NCI-H748 (cell line): ENCODE data around the gene RASL11A.
"Not testable (repeated sequence)": the region's sequence is repeated elsewhere in the genome, so short reads cannot be mapped to it uniquely, and the experiment has no call there.

Source experiments
- DNase-seq: peaks from one replicate; lab custom pipeline; 2025; ENCODE audit not compliant: unreplicated experiment; lab: John Stamatoyannopoulos, UW

RASL11A gene

DNA sequence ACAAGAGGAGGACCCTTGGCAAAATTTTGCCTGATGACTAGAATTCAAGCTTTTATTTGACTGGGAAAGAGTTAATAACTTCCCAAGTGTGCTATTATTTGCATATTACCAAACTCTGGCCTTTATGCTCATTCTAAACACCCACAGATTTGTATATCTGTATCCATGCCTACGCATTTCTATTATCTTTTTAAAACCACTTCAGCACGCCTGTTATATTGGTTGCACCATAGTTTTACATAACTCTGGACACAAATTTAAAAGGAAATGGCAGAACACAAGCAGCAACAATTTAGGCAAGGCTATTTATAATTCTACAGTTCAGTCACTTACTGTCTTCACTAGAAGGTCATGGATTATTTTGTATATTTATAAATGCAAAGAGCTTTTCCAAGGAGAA lies 3.7 kb upstream of the RASL11A start:
- no peak for DNase-seq

DNA sequence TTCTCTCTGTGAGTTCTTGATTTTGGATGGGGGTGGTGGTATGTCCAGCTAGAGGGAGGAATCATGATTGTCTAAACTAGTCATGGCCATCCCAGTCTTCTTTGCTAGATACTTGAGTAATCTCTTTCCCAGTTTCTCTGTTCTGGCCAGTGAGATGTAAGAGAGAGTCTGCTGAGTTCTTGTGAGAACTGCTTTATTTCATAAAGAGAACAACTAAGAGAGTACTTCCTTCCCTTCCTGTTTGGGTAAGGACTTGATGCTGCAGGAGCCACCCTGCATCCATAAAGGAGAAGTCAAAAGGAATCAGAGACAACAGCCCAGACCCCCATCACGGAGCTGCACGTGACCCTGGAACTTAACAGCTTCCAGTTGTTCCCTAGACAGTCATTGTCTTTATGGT lies 3.0 kb upstream of the RASL11A start:
- no peak for DNase-seq

- no peak for DNase-seq
Observed at GRCh38 chr13:27269114-27269665, 1.4 kb upstream of the RASL11A start.

- DNase-seq: no peak
Observed at GRCh38 chr13:27271570-27272096, 1.0 kb downstream of the RASL11A start.

DNA sequence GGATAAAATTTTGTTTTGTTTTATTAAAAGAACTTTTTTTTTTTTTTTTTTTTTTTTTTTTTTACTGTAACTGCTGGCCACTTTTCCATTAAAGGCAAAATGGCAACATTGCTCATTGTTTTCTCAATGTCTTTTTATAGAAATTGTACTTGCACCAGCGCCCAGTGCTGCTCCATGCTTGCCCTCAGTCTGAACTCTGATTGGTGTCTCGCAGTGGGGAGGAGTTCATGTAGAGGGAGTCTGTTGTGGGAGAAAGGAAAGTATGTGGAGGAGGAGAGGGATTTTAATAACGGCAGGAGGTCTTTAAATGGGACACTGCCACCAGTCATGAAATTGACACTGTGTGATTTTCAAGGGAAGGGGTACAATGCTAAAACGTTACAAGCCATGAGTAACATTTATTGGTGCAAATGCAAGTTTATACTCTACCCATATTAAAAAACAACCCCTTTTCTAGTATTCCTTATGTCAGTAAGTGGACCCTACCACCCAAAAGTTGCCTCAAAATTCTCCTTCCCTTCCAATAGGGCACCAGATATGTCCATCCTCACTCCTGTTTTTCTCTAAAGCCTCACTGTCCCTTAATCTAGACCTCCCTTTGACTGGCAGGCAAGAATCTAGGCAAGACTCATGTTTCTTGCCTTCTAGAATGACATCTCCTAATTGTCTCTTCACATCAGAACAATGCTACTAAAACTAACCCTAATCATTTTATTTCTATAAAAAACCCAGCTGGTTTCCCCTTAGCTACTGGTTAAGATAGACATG lies 3.2 kb downstream of the RASL11A start:
- DNase-seq: no peak

DNA sequence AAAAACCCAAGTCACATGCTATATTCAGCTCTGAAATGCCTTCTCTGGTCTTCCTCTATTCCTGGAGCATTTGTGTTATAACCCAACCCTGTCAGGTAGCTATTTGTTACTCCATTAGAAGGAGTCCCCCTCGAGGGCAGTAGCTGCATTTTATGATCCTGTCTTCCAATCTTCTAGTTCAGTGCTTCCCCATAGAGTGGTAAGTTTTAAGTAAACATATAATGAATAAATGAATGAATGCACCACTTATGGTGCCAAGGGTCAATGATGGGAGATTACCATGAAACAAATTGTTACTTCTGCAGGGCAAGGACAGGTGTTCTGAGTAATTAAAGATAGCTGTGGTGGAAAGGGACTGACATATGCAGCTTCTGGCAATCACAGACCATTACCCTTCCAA lies 4.0 kb downstream of the RASL11A start:
- peak; percentile 98 for DNase-seq

DNA sequence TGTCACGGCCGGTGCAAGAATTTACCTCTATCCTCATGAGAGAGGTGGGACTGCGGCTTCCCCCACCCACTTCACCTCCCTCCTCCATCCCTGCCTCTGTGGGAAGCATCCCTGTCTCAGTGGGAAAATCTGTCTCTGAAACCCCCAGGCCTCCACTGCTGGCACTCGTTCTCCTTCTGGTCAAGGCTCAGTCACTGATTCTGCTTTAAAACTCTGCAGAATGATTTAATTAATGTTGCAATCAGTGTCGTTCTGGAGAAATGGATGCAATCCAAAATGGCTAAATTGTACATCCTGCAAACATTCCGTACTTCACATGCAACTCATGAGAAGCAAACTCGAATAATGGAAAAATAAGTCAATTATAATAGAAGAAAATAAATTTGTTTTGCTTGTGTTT lies 5.6 kb downstream of the RASL11A start:
- no peak for DNase-seq

- DNase-seq: no peak
Observed at GRCh38 chr13:27279506-27279905, 8.9 kb downstream of the RASL11A start.

DNA sequence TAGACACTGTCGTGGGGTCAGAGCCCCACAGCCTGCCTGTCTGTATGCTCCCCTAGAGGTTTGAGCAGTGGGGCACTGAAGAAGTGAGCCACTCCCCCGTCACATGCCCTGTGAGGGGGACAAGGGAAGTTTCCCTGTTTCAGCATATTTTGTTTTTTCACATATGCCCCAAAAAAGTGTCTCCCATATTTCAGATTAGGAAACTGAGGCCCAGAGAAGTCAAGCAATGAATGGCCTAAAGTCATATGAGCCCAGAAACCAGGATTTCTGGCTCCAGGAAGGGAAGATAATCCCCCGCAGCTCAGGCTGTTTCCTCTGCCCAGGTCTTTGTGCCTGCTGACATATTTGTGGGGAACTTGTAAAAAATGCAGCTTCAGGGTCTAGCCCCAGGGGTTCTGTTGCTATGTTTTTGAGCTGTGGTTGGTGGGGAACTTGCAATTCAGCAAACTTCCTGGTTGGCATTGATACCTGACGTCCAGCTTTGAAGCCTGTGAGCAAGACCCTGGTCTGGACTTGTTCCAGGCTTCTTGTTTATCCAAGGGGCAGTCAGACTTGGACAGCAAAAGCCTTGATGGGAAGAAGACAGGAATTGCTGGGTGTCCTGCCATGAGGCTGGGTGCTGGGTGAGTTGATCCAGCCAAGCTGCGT lies 9.5 kb downstream of the RASL11A start:
- DNase-seq: no peak

DNA sequence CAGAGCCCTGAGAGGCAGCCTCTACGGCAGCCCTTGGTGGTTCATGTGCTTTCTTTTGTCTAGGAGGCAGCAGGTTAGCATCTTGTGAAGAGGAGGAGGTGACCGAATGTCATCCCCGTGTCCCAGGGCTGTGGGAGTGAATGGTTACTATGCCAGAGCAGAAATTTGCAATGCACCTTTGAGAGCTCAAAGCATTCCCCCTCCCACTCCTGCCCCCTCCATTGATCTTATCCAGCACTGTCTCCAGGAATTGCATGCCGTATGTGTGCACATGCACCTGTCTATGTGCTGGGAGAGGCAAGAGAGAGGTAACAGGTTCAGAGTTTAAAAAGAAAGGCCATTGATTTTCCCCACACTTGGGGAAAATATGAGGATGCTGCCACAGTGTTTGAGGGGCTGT lies 10.2 kb downstream of the RASL11A start:
- DNase-seq: peak; percentile 63

DNA sequence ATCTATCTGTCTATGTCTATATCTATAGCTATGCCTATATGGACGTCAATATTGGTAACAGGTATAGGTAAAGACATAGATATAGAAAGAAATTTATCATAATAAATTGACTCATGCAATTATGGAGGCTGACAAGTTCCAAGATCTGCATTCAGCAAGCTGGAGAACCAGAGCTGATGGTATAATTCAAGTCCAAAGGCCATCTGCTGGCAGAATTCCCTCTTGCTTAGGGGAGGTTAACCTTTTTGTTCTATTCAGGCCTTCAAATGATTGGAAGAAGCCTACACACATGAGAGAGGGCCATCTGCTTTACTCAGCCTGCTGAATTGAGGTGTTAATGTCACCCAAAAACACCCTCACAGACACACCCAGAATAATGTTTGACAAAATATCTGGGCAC lies 10.8 kb downstream of the RASL11A start:
- DNase-seq: peak; percentile 72

- peak; percentile 73 for DNase-seq
Observed at GRCh38 chr13:27283906-27284493, 13.4 kb downstream of the RASL11A start.

- no peak for DNase-seq
Observed at GRCh38 chr13:27288392-27288791, 17.8 kb downstream of the RASL11A start.

- DNase-seq: no peak
Observed at GRCh38 chr13:27289011-27289665, 18.5 kb downstream of the RASL11A start.

GRCh38 chr13:27290715-27291114 lies 20.1 kb downstream of the RASL11A start:
- DNase-seq: no peak

DNA sequence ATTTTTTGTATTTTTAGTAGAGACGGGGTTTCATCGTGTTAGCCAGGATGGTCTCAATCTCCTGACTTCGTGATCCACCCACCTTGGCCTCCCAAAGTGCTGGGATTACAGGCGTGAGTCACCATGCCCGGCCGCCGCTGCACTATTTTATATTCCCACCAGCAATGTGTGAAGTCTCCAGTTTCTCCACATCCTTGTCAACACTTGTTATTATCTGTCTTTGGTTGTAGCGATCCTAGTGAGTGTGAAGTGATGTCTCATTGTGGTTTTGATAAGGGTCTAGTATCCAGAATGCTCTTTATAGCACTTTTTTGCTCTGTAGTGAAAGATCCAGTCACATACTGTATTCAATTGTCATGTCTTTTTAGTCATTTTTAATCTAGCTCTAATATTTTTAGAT lies 21.3 kb downstream of the RASL11A start:
- DNase-seq: not testable (repeated sequence)

- DNase-seq: no peak
Observed at GRCh38 chr13:27293076-27293691, 22.6 kb downstream of the RASL11A start.

DNA sequence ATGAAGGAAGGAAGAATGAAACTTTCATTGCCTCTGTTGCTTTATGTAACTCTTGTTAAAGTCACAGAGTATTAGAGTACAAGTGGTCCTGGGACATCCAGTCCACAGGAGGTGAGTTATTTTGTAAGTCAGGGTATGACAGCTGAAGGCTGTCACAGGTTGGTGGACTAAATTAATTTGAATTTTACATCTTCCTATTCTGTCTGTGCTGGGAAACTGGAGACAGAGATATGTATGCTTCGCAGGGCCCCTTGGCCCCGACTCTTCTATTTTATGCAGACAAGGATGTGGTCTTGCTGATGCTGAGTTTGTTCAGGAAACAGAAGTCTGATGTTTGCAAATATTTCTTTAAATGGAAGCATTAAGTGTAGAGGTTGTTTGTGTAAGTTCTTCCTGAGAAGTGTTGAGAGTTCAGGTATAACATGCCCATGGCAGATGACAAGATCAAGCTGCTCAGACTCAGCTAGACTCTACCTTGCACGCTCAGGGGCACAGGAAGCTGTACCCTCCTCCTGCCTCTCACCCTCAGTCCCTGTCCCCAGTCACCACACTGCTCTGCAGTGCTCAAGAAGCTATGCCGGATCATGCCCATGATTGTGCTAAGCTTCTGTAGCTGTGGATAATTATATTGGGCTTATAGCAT lies 23.4 kb downstream of the RASL11A start:
- DNase-seq: no peak

- no peak for DNase-seq
Observed at GRCh38 chr13:27295096-27295495, 24.5 kb downstream of the RASL11A start.

DNA sequence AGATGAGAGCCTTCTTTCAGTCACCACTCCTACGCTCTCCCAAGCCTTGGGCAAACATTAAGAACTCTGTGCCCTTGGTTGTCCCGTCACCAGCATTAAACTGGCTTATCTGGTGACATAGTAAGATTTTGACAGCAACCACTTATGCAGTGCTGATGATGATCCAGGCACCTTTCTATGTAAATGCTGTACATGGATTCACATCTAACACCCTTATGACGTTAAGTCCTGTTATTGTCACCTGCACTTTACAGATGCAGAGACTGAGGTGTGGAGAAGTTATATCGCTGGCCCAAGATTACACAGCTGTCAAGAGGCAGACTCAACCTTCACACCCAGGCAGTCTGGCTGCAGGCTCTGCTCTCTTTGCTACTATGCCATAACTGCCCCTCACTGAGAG lies 25.0 kb downstream of the RASL11A start:
- no peak for DNase-seq
